GM13977 (cell line): ENCODE results near the gene METTL6.

Source experiments
- DNase-seq: peaks from one replicate; pipeline ENCODE4 v3.0.0; 2012; ENCODE audit warnings: low spot score
- in situ Hi-C: fragments of 300-500 bp; cut with MboI; formaldehyde crosslinking; loops from one replicate; pipeline ENCODE4 v1.12.0; 2022; ENCODE audit warnings: low sequenced_read_pairs, low pct_unique_long_range_greater_than_20kb, mixed read lengths, inconsistent platforms; ENCODE audit not compliant: unreplicated experiment
- TF ChIP-seq, protein P1 (sequence below): IDR thresholded peaks from 2 replicates; pipeline ENCODE4 v1.5.1; 2012; ENCODE audit warnings: mild to moderate bottlenecking, control low read depth; ENCODE audit not compliant: insufficient read depth; ENCODE audit errors: extremely low read depth, missing control alignments

The METTL6 gene

DNA sequence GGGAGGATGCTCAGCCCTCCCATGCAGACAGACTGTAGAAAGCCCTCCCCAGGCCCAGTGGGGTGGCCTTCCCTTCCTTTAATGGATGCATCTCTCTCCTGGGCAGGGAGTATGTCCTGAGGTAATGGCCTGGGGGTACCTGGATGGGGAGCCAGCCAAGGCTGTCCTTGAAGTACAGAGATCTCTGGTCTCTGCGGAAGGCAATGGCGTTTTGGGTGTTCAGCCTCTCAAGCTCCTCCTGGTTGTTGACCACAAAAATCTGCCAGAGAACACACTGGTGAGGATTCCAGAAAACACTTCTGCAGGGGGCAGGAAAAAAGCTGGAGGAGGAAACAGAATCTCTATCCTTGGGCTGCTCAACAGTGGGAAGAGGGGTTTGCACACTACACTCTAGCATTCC lies 29.0 kb upstream of the METTL6 start:
- in situ Hi-C loops: no loop called here
- DNase-seq: no peak

DNA sequence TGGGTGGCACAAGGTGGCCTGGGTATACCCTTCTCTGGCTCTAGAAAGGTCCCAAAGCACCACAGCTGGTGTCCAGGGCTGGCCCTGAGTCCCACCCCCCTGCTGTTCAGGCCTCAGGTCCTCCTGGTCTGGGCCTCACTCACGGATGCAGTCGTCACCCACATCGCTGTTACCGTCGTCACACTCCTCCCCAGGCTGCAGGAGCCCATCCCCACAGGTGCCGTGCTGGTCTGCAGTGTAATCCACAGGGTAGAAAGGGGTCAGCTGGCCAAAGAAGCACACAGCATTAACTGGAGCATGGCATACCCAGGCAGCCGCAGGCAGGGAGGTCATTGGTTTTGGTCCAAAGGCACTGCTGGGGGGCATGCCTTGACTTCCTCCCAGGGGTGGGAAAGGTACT lies 28.4 kb upstream of the METTL6 start:
- TF ChIP-seq, protein P1, sequence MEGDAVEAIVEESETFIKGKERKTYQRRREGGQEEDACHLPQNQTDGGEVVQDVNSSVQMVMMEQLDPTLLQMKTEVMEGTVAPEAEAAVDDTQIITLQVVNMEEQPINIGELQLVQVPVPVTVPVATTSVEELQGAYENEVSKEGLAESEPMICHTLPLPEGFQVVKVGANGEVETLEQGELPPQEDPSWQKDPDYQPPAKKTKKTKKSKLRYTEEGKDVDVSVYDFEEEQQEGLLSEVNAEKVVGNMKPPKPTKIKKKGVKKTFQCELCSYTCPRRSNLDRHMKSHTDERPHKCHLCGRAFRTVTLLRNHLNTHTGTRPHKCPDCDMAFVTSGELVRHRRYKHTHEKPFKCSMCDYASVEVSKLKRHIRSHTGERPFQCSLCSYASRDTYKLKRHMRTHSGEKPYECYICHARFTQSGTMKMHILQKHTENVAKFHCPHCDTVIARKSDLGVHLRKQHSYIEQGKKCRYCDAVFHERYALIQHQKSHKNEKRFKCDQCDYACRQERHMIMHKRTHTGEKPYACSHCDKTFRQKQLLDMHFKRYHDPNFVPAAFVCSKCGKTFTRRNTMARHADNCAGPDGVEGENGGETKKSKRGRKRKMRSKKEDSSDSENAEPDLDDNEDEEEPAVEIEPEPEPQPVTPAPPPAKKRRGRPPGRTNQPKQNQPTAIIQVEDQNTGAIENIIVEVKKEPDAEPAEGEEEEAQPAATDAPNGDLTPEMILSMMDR: no peak
- in situ Hi-C loops: no loop called here
- no peak for DNase-seq

More for the DNA sequence above, 29.0 kb upstream of the METTL6 start:
- TF ChIP-seq, protein P1: no peak

DNA sequence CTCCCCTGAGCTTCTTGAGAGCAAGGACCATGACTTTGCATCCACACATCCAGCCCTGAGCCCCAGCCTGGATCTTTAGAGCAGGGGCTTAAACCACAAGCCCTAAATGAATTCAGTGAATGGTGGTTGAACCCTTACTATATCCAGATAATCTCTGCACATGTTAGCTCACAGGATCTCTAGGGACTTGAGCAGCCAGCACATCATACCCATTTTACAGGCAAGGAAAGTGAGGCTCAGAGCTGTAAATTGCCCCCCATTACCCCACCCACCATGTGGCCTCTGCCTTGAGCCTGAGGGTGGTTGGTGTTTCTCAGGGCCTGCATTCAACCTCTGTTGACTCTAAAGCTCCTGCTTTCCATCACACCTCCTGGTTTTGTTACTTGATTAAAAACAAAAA lies 27.6 kb upstream of the METTL6 start:
- in situ Hi-C loops: no loop called here
- no peak for DNase-seq
- TF ChIP-seq, protein P1: no peak

DNA sequence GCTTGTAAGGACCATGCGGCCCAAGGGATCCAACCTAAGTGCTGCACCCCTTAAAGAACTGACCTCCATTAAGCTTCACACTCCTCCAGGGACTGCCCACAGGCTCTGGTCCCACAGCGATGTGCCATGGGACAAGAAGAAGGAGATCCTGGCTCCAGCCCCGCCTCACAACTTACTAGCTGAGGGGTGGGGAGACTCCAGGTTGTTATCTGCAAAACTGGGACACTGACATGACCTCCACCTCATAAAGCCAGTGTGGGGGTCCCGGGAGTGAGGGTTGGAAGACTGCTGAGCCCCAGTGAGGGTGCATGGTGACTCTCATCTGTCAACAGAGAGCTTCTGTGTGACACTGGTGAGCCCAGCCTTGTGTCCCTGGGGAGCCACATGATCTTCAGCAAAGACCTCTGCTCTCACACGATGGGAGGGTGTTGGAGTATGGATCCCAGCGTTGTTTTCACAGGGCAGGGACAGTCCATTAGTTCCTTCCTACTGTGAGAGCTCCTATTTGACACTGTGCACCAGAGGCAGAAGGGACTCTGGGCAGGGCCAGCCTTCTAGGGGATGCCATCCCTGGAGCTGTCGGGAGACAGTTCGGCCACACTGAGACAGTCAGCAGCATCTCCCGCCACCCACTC lies 26.8 kb upstream of the METTL6 start:
- TF ChIP-seq, protein P1: no peak
- in situ Hi-C loops: no loop called here
- DNase-seq: no peak

DNA sequence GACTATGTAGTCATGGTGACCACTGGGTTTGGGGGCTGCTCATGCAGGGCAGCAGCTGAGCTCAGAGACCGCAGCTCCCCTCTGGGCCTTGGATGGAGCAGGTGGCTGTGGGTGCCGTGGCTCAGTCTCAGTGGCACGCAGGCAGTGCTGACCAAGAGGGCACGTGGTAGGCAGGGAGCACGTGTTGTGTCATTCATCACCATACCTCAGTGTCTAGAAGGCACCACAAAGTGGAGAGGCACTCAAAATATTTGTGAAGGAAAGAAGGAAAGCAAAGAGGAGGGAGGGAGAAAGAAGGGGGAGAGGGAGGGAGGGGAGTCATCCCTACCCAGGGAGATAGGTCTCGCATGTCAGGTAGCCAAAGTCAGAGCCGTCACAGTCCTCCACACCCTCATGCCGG lies 26.2 kb upstream of the METTL6 start:
- TF ChIP-seq, protein P1: no peak
- DNase-seq: no peak
- in situ Hi-C loops: no loop called here

DNA sequence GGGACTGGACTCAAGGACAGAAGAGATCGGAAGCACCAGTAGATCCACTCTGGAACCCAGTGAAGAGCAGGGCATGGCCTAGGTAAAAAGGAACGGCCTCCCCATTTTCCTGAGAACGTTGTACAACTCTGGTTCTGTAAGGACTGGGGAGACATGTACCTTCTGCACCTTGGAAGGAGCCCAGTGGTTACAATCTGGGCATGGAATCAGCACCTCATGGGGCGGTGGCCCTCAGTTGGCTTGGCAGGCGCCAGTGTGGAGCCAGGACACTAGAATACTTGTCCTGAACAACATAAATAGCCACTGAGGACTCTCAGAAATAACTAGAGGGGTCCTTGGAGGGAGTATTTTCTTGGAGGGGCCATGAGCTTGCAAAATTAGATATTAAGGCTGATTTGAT lies 25.6 kb upstream of the METTL6 start:
- DNase-seq: no peak
- TF ChIP-seq, protein P1: no peak
- in situ Hi-C loops: no loop called here
